Tibial nerve (tissue), 4 donors: ENCODE data around the gene NOS1. TPM values are rescaled to one million over a fixed set of nuclear protein-coding genes. Genes with fewer than 3 reads are reported as not detected.

Experiments
- DNase-seq, 2 donors: peaks; one replicate each; pipeline ENCODE4 v3.0.0-alpha.2; 2019; ENCODE audit warnings: low spot score in 2 of 2
- H3K27ac ChIP-seq, 4 donors: fragments of 200-600 bp; sonication (generic) in 3 of 4; one replicate each; pipeline ENCODE4 v1.5.1; 2017 to 2019; ENCODE audit warnings: mild to moderate bottlenecking in 1 of 4
- H3K27me3 ChIP-seq, 2 donors: fragments of 200-600 bp; sonication (generic) in 1 of 2; one replicate each; pipeline versions ENCODE4 v1.5.1 to v1.6.0; 2017 to 2019
- H3K36me3 ChIP-seq, 3 donors: fragments of 200-600 bp; sonication (generic); one replicate each; pipeline ENCODE4 v1.5.1; 2018 to 2019
- H3K4me1 ChIP-seq, 4 donors: fragments of 200-600 bp; sonication (generic) in 3 of 4; one replicate each; pipeline ENCODE4 v1.5.1; 2017 to 2019
- H3K4me3 ChIP-seq, 4 donors: fragments of 200-600 bp; sonication (generic) in 3 of 4; one replicate each; pipeline ENCODE4 v1.5.1; 2017 to 2019; ENCODE audit warnings: mild to moderate bottlenecking in 1 of 4, moderate library complexity in 1 of 4
- H3K9me3 ChIP-seq, 4 donors: fragments of 200-600 bp; sonication (generic) in 3 of 4; one replicate each; pipeline ENCODE4 v1.5.1; 2017 to 2019
- CTCF ChIP-seq, 5 experiments: fragments of 200-600 bp in 3 of 5; fragments of 450-650 bp in 2 of 5; sonication (generic) in 3 of 5; IDR thresholded peaks; one replicate each; pipeline ENCODE4 v1.5.1; 2016 to 2019; ENCODE audit warnings: antibody characterized with exemption in 5 of 5, mild to moderate bottlenecking in 3 of 5, moderate library complexity in 2 of 5
- EP300 ChIP-seq, 2 donors: sonication (generic); formaldehyde crosslinking; IDR thresholded peaks; one replicate each; pipeline ENCODE4 v1.6.1; 2017; ENCODE audit warnings: antibody characterized with exemption in 2 of 2, mild to moderate bottlenecking in 1 of 2
- POLR2A ChIP-seq, 2 donors: fragments of 450-650 bp; IDR thresholded peaks; one replicate each; pipeline ENCODE4 v1.6.1; 2017; ENCODE audit warnings: antibody characterized with exemption in 2 of 2, mild to moderate bottlenecking in 2 of 2, moderate library complexity in 2 of 2
- WGBS, 2 donors: methylation state at CpG; one replicate each; pipeline ENCODE4 v1.1.5; 2018; 5-methylcytosine and 5-hydroxymethylcytosine counted together
- total RNA-seq, 4 donors: library from RNA; depleted of rRNA; stranded (reverse); fragments of >200 nt; gene quantifications; one replicate each; pipeline ENCODE4 v1.1.0, GENCODE V29; 2016

Gene NOS1
- total RNA-seq, 4 donors from 2014 or later = 6.9 to 32.4 (median 28.1) TPM

DNA sequence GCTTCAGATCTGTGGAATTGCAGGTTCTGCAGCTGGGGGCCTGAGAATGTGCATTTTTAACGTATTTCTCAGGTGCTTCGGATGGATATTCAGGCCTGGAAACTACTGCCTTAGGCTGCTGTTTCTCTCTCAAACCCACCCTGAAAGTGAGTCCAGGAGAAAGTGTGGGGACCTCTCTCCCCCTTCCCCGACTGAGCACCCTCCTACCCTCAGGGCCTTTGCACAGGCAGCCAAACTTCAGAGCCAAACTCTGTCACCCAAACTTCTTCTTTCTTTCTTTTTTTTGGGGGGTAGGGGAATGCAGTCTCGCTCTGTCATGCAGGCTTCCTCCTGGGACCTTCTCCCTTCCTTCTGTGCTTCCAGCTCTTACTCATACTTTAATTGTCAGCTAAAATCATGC is 88.7 kb downstream of the NOS1 start:
- no peaks in the 10 kb centered on the region for H3K36me3 ChIP-seq
- TF ChIP-seq CTCF (IDR thresholded peaks at IDR 0.05) (no peak), EP300 (IDR thresholded peaks at IDR 0.05) (no peak), POLR2A (IDR thresholded peaks at IDR 0.05) (no peak)
- 77 to 85% methylated on average over 4 of the region's 4 CpGs for WGBS, 2 donors
- DNase-seq = no peak
- H3K4me1 ChIP-seq = no peaks in the 10 kb centered on the region
- H3K9me3 ChIP-seq = peaks cover 0 to 4% (median 0%) of the 10 kb centered on the region in 4 donors
- H3K27me3 ChIP-seq = no peaks in the 10 kb centered on the region
- H3K4me3 ChIP-seq = no peak overlapping the region
- H3K27ac ChIP-seq = no peak overlapping the region

GRCh38 chr12:117262749-117263148 is 98.7 kb downstream of the NOS1 start:
- Histone ChIP-seq H3K27me3 (no peaks in the 10 kb centered on the region), H3K36me3 (no peaks in the 10 kb centered on the region), H3K4me1 (no peaks in the 10 kb centered on the region), H3K27ac (no peak overlapping the region), H3K4me3 (no peak overlapping the region), H3K9me3 (peaks cover 0 to 6% (median 0%) of the 10 kb centered on the region in 4 donors)
- WGBS, 2 donors = 55 to 78% methylated on average over 3 of the region's 3 CpGs
- TF ChIP-seq CTCF (IDR thresholded peaks at IDR 0.05) (no peak), POLR2A (IDR thresholded peaks at IDR 0.05) (no peak), EP300 (IDR thresholded peaks at IDR 0.05) (no peak)
- no peak for DNase-seq

- no peaks in the 10 kb centered on the region for H3K27me3 ChIP-seq
- WGBS, 2 donors = 66 to 73% methylated on average over 2 of the region's 2 CpGs
- no peak overlapping the region for H3K4me3 ChIP-seq
- peaks cover 0 to 6% (median 0%) of the 10 kb centered on the region in 4 donors for H3K9me3 ChIP-seq
- no peak for DNase-seq
- H3K36me3 ChIP-seq = no peaks in the 10 kb centered on the region
- no peak for TF ChIP-seq EP300 (IDR thresholded peaks at IDR 0.05)
- no peak for TF ChIP-seq CTCF (IDR thresholded peaks at IDR 0.05)
- no peak for TF ChIP-seq POLR2A (IDR thresholded peaks at IDR 0.05)
- H3K27ac ChIP-seq = no peak overlapping the region
- H3K4me1 ChIP-seq = no peaks in the 10 kb centered on the region
These were observed 100.2 kb downstream of the NOS1 start for GRCh38 chr12:117261247-117261646.

- Histone ChIP-seq H3K27ac (no peak overlapping the region), H3K4me3 (no peak overlapping the region), H3K27me3 (no peaks in the 10 kb centered on the region), H3K9me3 (peaks cover 0 to 6% (median 0%) of the 10 kb centered on the region in 4 donors), H3K36me3 (no peaks in the 10 kb centered on the region), H3K4me1 (no peaks in the 10 kb centered on the region)
- WGBS, 2 donors = 69 to 71% methylated on average over 4 of the region's 4 CpGs
- no peak for DNase-seq
- TF ChIP-seq EP300 (IDR thresholded peaks at IDR 0.05) = no peak
- no peak for TF ChIP-seq POLR2A (IDR thresholded peaks at IDR 0.05)
- no peak for TF ChIP-seq CTCF (IDR thresholded peaks at IDR 0.05)
These were observed 106.0 kb downstream of the NOS1 start for GRCh38 chr12:117255386-117255785.

GRCh38 chr12:117243488-117243887 is 117.9 kb downstream of the NOS1 start:
- Histone ChIP-seq H3K9me3 (peaks cover 0 to 11% (median 0%) of the 10 kb centered on the region in 4 donors), H3K27ac (no peak overlapping the region), H3K36me3 (no peaks in the 10 kb centered on the region), H3K4me3 (no peak overlapping the region), H3K27me3 (no peaks in the 10 kb centered on the region), H3K4me1 (no peaks in the 10 kb centered on the region)
- no peak for TF ChIP-seq POLR2A (IDR thresholded peaks at IDR 0.05)
- TF ChIP-seq CTCF (IDR thresholded peaks at IDR 0.05) = no peak
- TF ChIP-seq EP300 (IDR thresholded peaks at IDR 0.05) = no peak
- WGBS, 2 donors = 74 to 92% methylated on average over 1 of the region's 1 CpG
- DNase-seq = no peak
